Smooth muscle cell (in vitro differentiated cells): ENCODE results near the gene RPL13A. TPM values are rescaled to one million over a fixed set of nuclear protein-coding genes. Genes with fewer than 3 reads are reported as not detected.

Experiments
- DNase-seq: peaks from one replicate; lab custom pipeline; 2025; ENCODE audit not compliant: unreplicated experiment; lab: John Stamatoyannopoulos, UW
- H2AFZ ChIP-seq: fragments of 200-600 bp; sonication (generic); 2 replicates; pipeline ENCODE4 v1.6.0; 2016; ENCODE audit warnings: antibody characterized with exemption, low read depth, mild to moderate bottlenecking
- H3F3A ChIP-seq: fragments of 200-600 bp; sonication (generic); 2 replicates; pipeline ENCODE4 v1.6.0; 2017; ENCODE audit warnings: antibody characterized with exemption, low read depth
- H3K27ac ChIP-seq: fragments of 200-600 bp; sonication (generic); 2 replicates; pipeline ENCODE4 v1.5.1; 2016; ENCODE audit warnings: low read depth, mild to moderate bottlenecking
- H3K27me3 ChIP-seq: fragments of 200-600 bp; sonication (generic); 2 replicates; pipeline ENCODE4 v1.6.1; 2016; ENCODE audit warnings: low read depth, mild to moderate bottlenecking
- H3K36me3 ChIP-seq: fragments of 200-600 bp; sonication (generic); 2 replicates; pipeline ENCODE4 v1.5.1; 2016; ENCODE audit warnings: low read depth
- H3K4me1 ChIP-seq: fragments of 200-600 bp; sonication (generic); 2 replicates; pipeline ENCODE4 v1.5.1; 2016; ENCODE audit warnings: low read depth
- H3K4me2 ChIP-seq: fragments of 200-600 bp; sonication (generic); 2 replicates; pipeline ENCODE4 v1.6.0; 2016; ENCODE audit warnings: mild to moderate bottlenecking
- H3K4me3 ChIP-seq: fragments of 200-600 bp; sonication (generic); 2 replicates; pipeline ENCODE4 v1.5.1; 2016; ENCODE audit warnings: mild to moderate bottlenecking
- H3K79me2 ChIP-seq: fragments of 200-600 bp; sonication (generic); 2 replicates; pipeline ENCODE4 v1.6.0; 2016; ENCODE audit warnings: low read depth, mild to moderate bottlenecking
- H3K9ac ChIP-seq: fragments of 200-600 bp; sonication (generic); 2 replicates; pipeline ENCODE4 v1.6.0; 2016; ENCODE audit warnings: low read depth
- H3K9me3 ChIP-seq: fragments of 200-600 bp; sonication (generic); replicated peaks from 2 replicates; pipeline ENCODE4 v1.5.1; 2016; ENCODE audit warnings: low read depth
- H4K20me1 ChIP-seq: fragments of 200-600 bp; sonication (generic); 2 replicates; pipeline ENCODE4 v1.6.0; 2016; ENCODE audit warnings: low read depth
- WGBS: methylation state at CpG from one replicate; pipeline ENCODE4 v1.1.7; 2016; ENCODE audit warnings: low lambda C conversion rate; 5-methylcytosine and 5-hydroxymethylcytosine counted together
- polyA plus RNA-seq: library from polyadenylated mRNA; unstranded; fragments of >200 nt; fragmentation: Nextera tagmentation; extraction: Ambion mirVana; gene quantifications from 2 replicates; pipeline ENCODE4 v1.2.1, GENCODE V29; 2016
- total RNA-seq: library from RNA; depleted of rRNA; stranded (reverse); fragments of >200 nt; gene quantifications from 2 replicates; pipeline ENCODE4 v1.2.3, GENCODE V29; 2014
- TF ChIP-seq, protein P1 (sequence below): fragments of 200-600 bp; sonication (generic); IDR thresholded peaks from 2 replicates; pipeline ENCODE4 v1.5.1; 2017; ENCODE audit warnings: borderline replicate concordance, mild to moderate bottlenecking, antibody characterized with exemption; ENCODE audit not compliant: insufficient read depth, poor library complexity, severe bottlenecking

The RPL13A gene
- total and polyA plus RNA-seq, 2 experiments from 2014 or later, result 732 to 1,154 TPM

GRCh38 chr19:49499030-49499670 is 11.7 kb downstream of the RPL13A start:
- H3K9me3 ChIP-seq, result no peaks in the 10 kb centered on the region
- 93% methylated on average over 19 of the region's 19 CpGs for WGBS
- TF ChIP-seq, protein P1, sequence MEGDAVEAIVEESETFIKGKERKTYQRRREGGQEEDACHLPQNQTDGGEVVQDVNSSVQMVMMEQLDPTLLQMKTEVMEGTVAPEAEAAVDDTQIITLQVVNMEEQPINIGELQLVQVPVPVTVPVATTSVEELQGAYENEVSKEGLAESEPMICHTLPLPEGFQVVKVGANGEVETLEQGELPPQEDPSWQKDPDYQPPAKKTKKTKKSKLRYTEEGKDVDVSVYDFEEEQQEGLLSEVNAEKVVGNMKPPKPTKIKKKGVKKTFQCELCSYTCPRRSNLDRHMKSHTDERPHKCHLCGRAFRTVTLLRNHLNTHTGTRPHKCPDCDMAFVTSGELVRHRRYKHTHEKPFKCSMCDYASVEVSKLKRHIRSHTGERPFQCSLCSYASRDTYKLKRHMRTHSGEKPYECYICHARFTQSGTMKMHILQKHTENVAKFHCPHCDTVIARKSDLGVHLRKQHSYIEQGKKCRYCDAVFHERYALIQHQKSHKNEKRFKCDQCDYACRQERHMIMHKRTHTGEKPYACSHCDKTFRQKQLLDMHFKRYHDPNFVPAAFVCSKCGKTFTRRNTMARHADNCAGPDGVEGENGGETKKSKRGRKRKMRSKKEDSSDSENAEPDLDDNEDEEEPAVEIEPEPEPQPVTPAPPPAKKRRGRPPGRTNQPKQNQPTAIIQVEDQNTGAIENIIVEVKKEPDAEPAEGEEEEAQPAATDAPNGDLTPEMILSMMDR, result no peak
- peaks cover 5% of the 10 kb centered on the region for H3K36me3 ChIP-seq
- no peak for DNase-seq
- peaks cover 24% of the 10 kb centered on the region for H3K79me2 ChIP-seq
- H2AFZ ChIP-seq, result no peak overlapping the region
- peaks cover 25% of the 10 kb centered on the region for H3F3A ChIP-seq
- peaks cover 20% of the 10 kb centered on the region for H3K4me1 ChIP-seq
- H3K27me3 ChIP-seq, result no peaks in the 10 kb centered on the region
- H3K27ac ChIP-seq, result no peak overlapping the region
- H3K4me2 ChIP-seq, result peak overlapping the region; percentile 97
- H3K9ac ChIP-seq, result no peak overlapping the region
- no peak overlapping the region for H3K4me3 ChIP-seq
- H4K20me1 ChIP-seq, result peaks cover 36% of the 10 kb centered on the region

DNA sequence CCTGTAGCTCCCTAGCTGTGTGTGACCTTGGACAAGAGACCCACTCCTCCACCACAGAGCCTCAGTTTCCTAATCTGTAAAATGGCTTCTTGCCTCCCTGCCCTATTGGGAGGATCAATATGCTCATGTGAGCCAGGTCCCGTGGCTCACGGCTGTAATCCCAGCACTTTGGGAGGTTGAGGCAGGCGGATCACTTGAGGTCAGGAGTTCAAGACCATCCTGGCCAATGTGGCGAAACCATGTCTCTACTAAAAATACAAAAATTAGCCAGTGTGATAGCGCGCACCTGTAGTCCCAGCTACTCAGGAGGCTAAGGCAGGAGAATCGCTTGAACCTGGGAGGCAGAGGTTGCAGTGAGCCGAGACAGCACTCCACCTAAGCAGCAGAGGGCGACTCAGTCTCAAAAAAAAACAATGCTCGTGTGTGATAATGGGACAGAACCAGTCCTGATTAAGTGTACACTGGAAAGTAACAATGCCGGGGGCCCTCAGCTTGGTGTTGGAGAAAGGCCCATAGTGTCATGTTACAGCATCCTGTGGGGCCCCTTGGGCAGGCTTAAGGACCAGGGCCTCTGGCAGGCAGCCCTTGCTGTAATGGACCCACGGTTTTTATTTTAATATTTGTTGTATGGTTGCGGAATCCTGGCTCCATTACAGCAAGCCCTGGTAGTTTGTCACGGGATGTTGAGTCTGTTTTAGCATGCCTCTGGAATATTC is 15.6 kb downstream of the RPL13A start:
- WGBS, result 59% methylated on average over 14 of the region's 14 CpGs
- no peak for DNase-seq
- Histone ChIP-seq H3K9ac (no peak overlapping the region), H3K27ac (no peak overlapping the region), H3K36me3 (peaks cover 4% of the 10 kb centered on the region), H3K4me1 (peaks cover 13% of the 10 kb centered on the region), H3K27me3 (no peaks in the 10 kb centered on the region), H4K20me1 (peaks cover 23% of the 10 kb centered on the region), H2AFZ (no peak overlapping the region), H3F3A (peaks cover 13% of the 10 kb centered on the region), H3K4me2 (no peak overlapping the region), H3K79me2 (peaks cover 7% of the 10 kb centered on the region), H3K9me3 (no peaks in the 10 kb centered on the region), H3K4me3 (no peak overlapping the region)
- TF ChIP-seq, protein P1, result peak; percentile 47

DNA sequence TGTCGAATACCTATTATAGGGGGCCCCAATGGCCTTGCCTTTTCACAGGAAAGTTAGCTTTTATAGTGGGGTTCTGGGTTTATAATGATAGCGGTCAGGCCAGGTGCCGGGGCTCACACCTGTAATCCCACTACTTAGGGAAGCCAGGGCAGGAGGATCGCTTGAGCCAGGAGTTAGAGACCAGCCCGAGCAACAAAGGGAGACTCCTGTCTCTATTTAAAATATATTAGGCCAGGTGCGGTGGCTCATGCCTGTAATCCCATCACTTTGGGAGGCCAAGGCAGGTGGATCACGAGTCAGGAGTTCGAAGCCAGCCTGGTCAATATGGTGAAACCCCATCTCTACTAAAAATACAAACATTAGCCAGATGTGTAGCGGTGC is 16.2 kb downstream of the RPL13A start:
- WGBS, result 89% methylated on average over 9 of the region's 9 CpGs
- no peak overlapping the region for H3K4me2 ChIP-seq
- no peaks in the 10 kb centered on the region for H3K36me3 ChIP-seq
- peaks cover 7% of the 10 kb centered on the region for H3F3A ChIP-seq
- H3K4me3 ChIP-seq, result no peak overlapping the region
- peaks cover 7% of the 10 kb centered on the region for H3K4me1 ChIP-seq
- no peaks in the 10 kb centered on the region for H3K9me3 ChIP-seq
- H2AFZ ChIP-seq, result no peak overlapping the region
- peaks cover 17% of the 10 kb centered on the region for H4K20me1 ChIP-seq
- no peaks in the 10 kb centered on the region for H3K27me3 ChIP-seq
- TF ChIP-seq, protein P1, result no peak
- H3K9ac ChIP-seq, result no peak overlapping the region
- no peak overlapping the region for H3K27ac ChIP-seq
- peaks cover 1% of the 10 kb centered on the region for H3K79me2 ChIP-seq
- no peak for DNase-seq
